UCSD-AML1 (cell line): ENCODE measurements around the gene TDP1.
A peak's percentile ranks its signal among the peaks of the same experiment; 100 is the strongest.

Source experiments
- DNase-seq: peaks from one replicate; lab custom pipeline; 2025; ENCODE audit not compliant: unreplicated experiment; lab: John Stamatoyannopoulos, UW

Gene TDP1

GRCh38 chr14:89955745-89956660 lies at the start of gene TDP1:
Gene TDP1, plus strand, starts transcription at chr14:89955927. Its CDS starts 7,188 bp downstream, at chr14:89963115.
- peak; percentile 97 for DNase-seq

- no peak for DNase-seq
These were observed 49.7 kb upstream of the TDP1 start for GRCh38 chr14:89906000-89906399.

DNA sequence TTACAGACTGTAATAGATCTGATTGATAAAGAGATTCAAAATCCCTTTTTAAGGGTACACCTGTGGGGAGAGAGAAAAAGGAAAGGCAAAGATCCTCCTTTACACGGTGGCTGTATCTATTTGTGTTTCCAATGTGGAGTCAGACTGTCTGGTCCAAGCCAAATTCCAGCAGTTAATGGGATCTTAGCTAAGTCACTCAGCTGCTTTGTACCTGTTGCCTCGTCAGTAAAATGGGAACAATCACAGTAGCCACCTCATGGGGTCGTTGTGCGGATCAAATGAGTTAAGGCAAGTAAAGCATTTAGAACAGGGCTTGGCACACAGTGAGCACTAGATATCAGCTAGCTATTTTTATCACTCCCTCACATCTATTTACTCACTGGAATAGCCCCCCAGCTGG lies 48.1 kb upstream of the TDP1 start:
- DNase-seq, result no peak

- no peak for DNase-seq
These were observed 46.8 kb upstream of the TDP1 start for GRCh38 chr14:89908712-89909450.

DNA sequence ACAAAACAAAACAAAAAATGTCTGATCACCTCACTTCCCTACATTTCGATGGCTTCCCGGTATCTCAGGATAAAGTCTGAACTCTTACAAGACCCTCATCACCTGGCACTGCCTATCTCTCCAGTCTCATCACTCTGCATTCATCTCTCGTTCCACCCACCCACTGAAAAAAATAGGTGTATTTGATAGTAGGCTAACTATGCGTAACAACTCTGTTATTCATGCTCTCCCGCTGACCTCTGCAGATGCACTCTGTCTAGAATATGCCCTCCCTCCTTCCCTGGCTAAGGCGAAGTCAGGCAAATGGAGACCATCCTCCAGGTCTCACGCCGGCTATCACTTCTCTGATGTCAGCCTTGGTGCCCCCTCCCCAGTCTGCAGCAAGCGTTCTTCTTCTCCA lies 46.1 kb upstream of the TDP1 start:
- DNase-seq, result no peak

DNA sequence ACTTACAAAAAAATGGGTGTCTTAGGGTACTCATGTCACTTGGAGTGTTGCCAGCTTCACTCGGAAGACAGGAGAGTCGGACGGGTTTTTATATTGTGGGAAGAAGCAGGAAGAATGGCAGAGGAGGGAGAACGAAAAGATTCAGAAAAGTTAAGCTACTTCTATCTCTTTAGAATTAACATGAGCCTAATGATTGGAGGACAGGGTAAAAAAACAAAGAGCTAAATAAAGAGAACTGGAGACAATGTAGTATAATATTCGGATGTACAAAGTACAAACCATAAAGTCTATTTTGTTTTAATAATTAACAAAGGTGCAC lies 45.1 kb upstream of the TDP1 start:
- DNase-seq, result no peak

DNA sequence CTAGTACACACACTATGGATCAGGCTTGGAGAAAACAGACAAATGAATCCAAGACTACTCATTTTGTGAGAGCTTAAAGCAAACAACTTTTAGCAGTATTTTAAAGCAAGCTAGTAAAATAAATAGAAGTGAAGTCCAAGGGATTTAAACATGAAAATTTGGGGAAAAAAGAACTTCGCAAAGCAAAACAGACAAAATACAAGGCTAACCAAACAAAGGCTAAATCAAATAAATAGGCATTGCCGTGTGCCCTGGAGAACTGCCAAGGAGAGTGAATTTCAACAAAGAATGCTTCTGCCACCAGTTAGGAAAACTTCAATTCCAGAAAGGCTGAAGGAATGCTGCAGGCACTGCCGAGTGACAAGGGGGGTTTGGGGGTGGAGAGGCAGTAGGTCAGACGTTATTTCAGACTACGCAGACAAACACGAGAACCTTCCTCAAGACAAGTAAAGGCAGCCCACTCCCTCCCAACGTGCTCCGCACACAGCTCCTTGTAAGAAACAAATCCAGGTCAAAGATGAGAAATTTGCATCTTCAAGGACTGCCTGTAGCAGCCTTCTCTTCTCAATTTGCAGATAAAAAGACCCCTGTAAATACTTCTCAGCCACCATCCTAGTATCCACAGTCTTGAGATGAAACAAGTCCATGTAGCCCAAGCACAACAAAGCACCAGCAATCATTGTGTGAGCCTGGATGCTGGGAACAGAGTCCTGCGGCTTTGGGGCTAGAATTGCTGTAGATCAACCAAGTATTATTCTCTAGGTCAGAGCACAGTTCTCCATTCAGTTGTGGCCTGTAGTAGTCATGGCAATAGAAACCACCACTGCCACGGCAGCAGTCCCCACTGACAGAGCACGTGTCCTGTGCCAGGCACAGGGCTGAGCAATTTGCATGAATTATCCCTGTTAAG lies 44.5 kb upstream of the TDP1 start:
- no peak for DNase-seq

DNA sequence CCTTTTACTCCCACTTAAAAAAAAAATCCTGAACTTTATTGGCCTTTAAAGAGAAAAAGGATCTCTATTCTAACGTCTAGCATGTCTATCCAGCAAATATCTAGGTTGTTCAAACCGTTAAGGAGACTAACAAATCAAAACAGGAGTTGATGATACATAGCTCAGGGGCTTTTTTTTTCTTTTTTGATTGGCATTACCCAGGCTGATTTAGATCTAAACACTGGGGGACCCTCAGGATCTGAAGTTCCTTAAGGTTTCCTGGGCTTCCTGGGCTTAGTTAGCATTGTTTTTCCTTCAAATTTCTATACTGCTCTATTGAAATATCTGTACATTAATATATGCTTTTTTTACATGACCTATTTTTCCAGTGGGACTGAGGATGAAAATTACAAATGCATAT lies 43.5 kb upstream of the TDP1 start:
- no peak for DNase-seq

GRCh38 chr14:89912667-89913211 lies 43.0 kb upstream of the TDP1 start:
- no peak for DNase-seq

- DNase-seq, result peak; percentile 37
These were observed 40.4 kb upstream of the TDP1 start for GRCh38 chr14:89915114-89915878.

DNA sequence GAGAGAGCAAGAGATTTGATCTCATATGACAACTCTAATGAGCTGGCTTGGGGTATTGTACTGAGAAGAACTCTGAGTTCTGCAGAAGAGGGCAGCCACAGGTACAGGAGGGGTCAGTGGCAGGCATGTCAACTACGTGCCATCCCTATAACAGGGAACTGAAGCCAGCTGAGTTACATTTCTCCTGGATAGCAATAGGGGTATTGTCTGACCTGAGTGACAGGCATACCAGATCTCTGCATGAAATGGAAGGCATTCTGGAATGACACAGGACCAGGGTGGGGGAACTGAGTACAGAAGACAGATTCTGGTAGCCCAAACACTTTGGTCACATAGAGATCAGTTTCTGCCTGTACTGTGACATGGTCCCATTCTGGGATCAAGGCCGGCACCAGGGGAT lies 37.0 kb upstream of the TDP1 start:
- no peak for DNase-seq

DNA sequence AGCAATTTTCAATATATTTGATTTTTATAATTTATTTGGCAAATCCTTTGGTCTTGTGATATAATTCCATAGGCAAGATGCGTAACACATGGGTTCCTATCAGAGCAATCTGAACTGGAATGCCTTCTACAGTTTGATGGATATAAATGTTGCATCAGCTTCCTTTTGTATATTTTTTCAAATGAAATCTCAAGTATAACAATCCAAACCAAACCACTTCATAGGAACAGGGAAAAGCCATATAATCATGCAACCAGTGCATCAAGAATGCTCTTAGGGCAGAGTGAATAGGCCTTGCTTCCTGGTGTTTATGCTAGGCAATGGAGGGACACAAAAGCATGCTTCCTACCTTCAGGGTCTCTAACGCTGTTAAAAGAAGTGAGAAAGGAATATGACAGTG lies 35.7 kb upstream of the TDP1 start:
- DNase-seq, result no peak

DNA sequence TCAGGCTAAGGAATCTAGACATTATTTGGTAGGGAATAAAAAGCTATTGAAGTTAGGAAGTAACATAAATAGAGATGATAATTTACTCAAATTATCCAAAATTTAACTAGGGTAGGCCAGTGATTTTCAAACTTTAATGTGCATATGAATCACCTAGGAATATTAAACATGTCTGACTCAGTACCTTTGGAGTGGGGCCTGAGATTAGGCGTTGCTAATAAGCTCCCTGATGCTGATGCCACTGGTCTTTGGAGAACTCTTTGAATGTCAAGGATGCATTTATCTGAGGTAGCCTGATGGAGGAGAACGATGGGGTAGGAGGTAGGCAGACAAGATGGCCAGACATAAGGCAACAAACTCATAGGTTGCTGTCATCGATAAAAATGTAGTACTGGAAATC lies 34.4 kb upstream of the TDP1 start:
- no peak for DNase-seq

DNA sequence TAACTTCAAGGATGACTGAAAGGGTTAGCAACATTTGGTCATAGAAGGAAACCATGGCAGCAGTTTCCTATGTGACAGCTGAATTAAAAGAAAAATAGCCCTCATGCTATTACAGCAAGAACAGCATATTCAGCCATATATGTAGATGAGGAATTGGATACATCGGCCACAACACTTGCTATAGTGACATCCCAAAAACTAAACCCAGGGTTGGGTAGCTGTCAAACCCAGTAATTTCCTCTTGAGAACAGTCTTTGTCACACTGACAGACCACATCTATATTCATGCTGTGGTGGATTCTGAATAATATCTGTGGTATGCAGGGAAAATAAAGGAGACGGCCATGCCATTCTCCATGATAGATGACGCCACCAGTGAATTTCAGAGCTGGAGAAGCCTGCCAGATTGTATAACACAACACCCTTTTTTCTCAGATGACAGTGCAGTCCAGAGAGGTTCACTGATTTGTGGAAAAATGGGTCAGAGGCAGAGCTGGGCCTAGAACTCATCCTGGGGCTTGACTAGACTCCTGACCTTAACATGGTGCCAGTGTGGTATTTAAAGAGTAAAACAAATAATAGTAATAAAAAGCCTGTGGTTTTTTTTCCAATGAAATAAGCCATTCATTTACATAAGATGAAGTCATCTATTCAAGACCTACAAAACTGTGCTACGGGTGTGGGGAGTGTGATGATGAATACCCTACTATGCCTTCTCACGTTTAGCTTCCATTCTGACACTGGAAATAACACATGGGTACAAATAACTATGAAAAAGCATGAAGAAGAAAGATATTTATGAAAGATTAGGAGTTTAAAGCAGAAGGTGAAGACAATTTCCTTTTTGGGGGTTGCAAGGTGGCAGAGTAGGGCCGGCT lies 33.5 kb upstream of the TDP1 start:
- no peak for DNase-seq

DNA sequence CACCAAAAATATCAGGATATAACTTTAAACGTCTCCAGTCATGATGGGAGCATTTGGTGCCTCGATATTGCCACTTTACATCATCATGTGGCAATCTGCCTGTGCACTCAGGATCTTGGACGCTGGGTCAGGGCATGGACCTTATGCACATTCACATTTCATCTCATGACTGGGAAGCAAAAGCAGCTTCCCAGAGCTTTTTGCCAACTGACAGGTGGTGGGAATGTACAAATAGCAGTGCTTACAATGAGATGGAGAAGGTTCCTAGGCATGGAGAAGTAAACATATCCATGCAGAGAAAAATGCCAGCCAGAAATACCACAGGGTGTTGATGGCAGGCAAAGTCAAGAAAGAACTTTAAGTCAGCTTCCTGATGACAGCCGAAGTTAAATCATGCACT lies 31.5 kb upstream of the TDP1 start:
- no peak for DNase-seq

DNA sequence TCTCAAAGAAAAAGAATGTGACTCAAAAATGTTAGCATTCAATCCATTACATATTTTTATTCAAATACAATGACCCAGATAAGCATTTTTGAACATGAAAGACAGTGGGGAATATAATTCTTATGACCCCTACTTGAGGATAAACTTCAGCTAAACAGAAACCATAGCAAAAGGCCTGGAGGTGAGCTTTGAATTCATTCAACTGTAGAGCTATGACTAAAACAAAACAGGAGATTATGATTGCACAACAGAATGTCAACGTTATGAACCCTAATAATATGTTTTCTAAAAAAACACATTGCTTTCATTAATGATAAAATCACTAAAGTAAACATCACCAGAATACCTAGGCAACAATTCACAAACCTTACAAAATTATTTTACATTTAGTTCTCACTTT lies 29.0 kb upstream of the TDP1 start:
- DNase-seq, result no peak

GRCh38 chr14:89927186-89927865 lies 28.4 kb upstream of the TDP1 start:
- no peak for DNase-seq

GRCh38 chr14:89933002-89933401 lies 22.7 kb upstream of the TDP1 start:
- DNase-seq, result no peak

- no peak for DNase-seq
These were observed 19.0 kb upstream of the TDP1 start for GRCh38 chr14:89936654-89937185.
